ENCODE results near the gene SDK1.

Gene SDK1

GRCh38 chr7:3655635-3656034 is 354.6 kb downstream of the SDK1 start:
- Histone ChIP-seq H3K27ac (ENCODE audit: extremely low read depth, low read depth, low read length) (no peak overlapping the region), H3K9me3 (ENCODE audit: control insufficient read depth, insufficient read depth, low read depth, low read length) (no peaks in the 10 kb centered on the region), H3K4me1 (ENCODE audit: control insufficient read depth, insufficient read depth, low read length) (no peaks in the 10 kb centered on the region), H3K36me3 (ENCODE audit: control insufficient read depth in 2 of 2, insufficient read depth in 1 of 2, low read length in 2 of 2) (no peaks in the 10 kb centered on the region; a peak in 1 of 3 replicates), H3K4me3 (ENCODE audit: low read depth, low read length) (no peak overlapping the region)
- TF ChIP-seq ZNF670 (tag by site-specific recombination; IDR thresholded peaks at IDR 0.05; ENCODE audit: low read depth): no peak
- TF ChIP-seq ZSCAN5A (tag by site-specific recombination; IDR thresholded peaks at IDR 0.05): no peak
- no peak for TF ChIP-seq ZNF146 (tag by site-specific recombination; IDR thresholded peaks at IDR 0.05)
- TF ChIP-seq ZNF785 (tag by site-specific recombination; IDR thresholded peaks at IDR 0.05): no peak
- TF ChIP-seq ZNF426 (tag by site-specific recombination; IDR thresholded peaks at IDR 0.05): no peak
- no peak for TF ChIP-seq ZNF324 (tag by site-specific recombination; IDR thresholded peaks at IDR 0.05)
- ChIA-PET CTCF (no interaction called here), POLR2A (no interaction called here)

- POLR2A ChIA-PET: interaction anchor here (0.7 kb wide), 1 partner anchor 791 kb away, joined by 5 read pairs; no protein-coding TSS in a partner anchor
- H3K36me3 ChIP-seq (ENCODE audit: control insufficient read depth in 2 of 2, insufficient read depth in 1 of 2, low read length in 2 of 2): no peaks in the 10 kb centered on the region; a peak in 1 of 3 replicates
- CTCF ChIA-PET: no interaction called here
These were observed 356.2 kb downstream of the SDK1 start for GRCh38 chr7:3657206-3657605.

GRCh38 chr7:3668743-3669142 is 367.7 kb downstream of the SDK1 start:
- CTCF ChIA-PET: no interaction called here
- Histone ChIP-seq H3K4me3 (ENCODE audit: low read depth, low read length) (no peak overlapping the region), H3K9me3 (ENCODE audit: control insufficient read depth, insufficient read depth, low read depth, low read length) (no peaks in the 10 kb centered on the region)

More at GRCh38 chr7:3657206-3657605, 356.2 kb downstream of the SDK1 start:
- Histone ChIP-seq H3K4me1 (ENCODE audit: control insufficient read depth, insufficient read depth, low read length) (no peaks in the 10 kb centered on the region), H3K4me3 (ENCODE audit: low read depth, low read length) (no peak overlapping the region), H3K9me3 (ENCODE audit: control insufficient read depth, insufficient read depth, low read depth, low read length) (no peaks in the 10 kb centered on the region), H3K27ac (ENCODE audit: extremely low read depth, low read depth, low read length) (no peak overlapping the region)
- no peak for TF ChIP-seq ZNF548 (tag by site-specific recombination; IDR thresholded peaks at IDR 0.05)

More at GRCh38 chr7:3668743-3669142, 367.7 kb downstream of the SDK1 start:
- Histone ChIP-seq H3K27ac (ENCODE audit: extremely low read depth, low read depth, low read length) (no peak overlapping the region), H3K36me3 (ENCODE audit: control insufficient read depth in 2 of 2, insufficient read depth in 1 of 2, low read length in 2 of 2) (no peaks in the 10 kb centered on the region), H3K4me1 (ENCODE audit: control insufficient read depth, insufficient read depth, low read length) (no peaks in the 10 kb centered on the region)
- POLR2A ChIA-PET: no interaction called here
- no peak for TF ChIP-seq ZNF169 (tag by site-specific recombination; IDR thresholded peaks at IDR 0.05)
- no peak for TF ChIP-seq ZNF660 (tag by site-specific recombination; IDR thresholded peaks at IDR 0.05)
- TF ChIP-seq ZNF423 (tag by site-specific recombination; IDR thresholded peaks at IDR 0.05): no peak
- no peak for TF ChIP-seq ZNF558 (tag by site-specific recombination; IDR thresholded peaks at IDR 0.05)
- no peak for TF ChIP-seq ZNF600 (tag by site-specific recombination; IDR thresholded peaks at IDR 0.05)
- TF ChIP-seq ZIC2 (tag by site-specific recombination; IDR thresholded peaks at IDR 0.05): no peak
- no peak for TF ChIP-seq ZNF19 (tag by site-specific recombination; IDR thresholded peaks at IDR 0.05; ENCODE audit: low read depth)
- no peak for TF ChIP-seq ZNF221 (tag by site-specific recombination; IDR thresholded peaks at IDR 0.05; ENCODE audit: borderline replicate concordance)
- no peak for TF ChIP-seq TCF7L2 (IDR thresholded peaks at IDR 0.05; ENCODE audit: borderline replicate concordance, low read depth, low read length)
- no peak for TF ChIP-seq ZNF266 (tag by site-specific recombination; IDR thresholded peaks at IDR 0.05; ENCODE audit: low read depth)
- no peak for TF ChIP-seq ZNF280C (tag by site-specific recombination; IDR thresholded peaks at IDR 0.05)
- no peak for TF ChIP-seq KLF8 (tag by site-specific recombination; IDR thresholded peaks at IDR 0.05)
- no peak for TF ChIP-seq ZBTB26 (tag by site-specific recombination; optimal IDR thresholded peaks at IDR 0.05)
- TF ChIP-seq ZNF398 (tag by site-specific recombination; IDR thresholded peaks at IDR 0.05): no peak
- TF ChIP-seq ZNF211 (tag by site-specific recombination; IDR thresholded peaks at IDR 0.05; ENCODE audit: low read depth): no peak
- TF ChIP-seq ZNF555 (tag by site-specific recombination; conservative IDR thresholded peaks at IDR 0.05): no peak
- no peak for TF ChIP-seq ZNF24 (tag by site-specific recombination; IDR thresholded peaks at IDR 0.05)
- TF ChIP-seq ZNF239 (tag by site-specific recombination; IDR thresholded peaks at IDR 0.05): no peak
- no peak for TF ChIP-seq ZBTB6 (tag by site-specific recombination; IDR thresholded peaks at IDR 0.05)

Measured in HEK293 (cell line).